Colon (tissue), 2 donors: ENCODE data around the gene SLC39A2.
"Not testable (repeated sequence)": the region's sequence is repeated elsewhere in the genome, so short reads cannot be mapped to it uniquely, and the experiment has no call there.

Source experiments
- FAIRE-seq: peaks from 2 replicates; lab custom pipeline; 2012; peaks lifted over from hg19 to GRCh38; lab: Jason Lieb, UNC
- donor health status: control.
- donor health status: control.

The SLC39A2 gene

DNA sequence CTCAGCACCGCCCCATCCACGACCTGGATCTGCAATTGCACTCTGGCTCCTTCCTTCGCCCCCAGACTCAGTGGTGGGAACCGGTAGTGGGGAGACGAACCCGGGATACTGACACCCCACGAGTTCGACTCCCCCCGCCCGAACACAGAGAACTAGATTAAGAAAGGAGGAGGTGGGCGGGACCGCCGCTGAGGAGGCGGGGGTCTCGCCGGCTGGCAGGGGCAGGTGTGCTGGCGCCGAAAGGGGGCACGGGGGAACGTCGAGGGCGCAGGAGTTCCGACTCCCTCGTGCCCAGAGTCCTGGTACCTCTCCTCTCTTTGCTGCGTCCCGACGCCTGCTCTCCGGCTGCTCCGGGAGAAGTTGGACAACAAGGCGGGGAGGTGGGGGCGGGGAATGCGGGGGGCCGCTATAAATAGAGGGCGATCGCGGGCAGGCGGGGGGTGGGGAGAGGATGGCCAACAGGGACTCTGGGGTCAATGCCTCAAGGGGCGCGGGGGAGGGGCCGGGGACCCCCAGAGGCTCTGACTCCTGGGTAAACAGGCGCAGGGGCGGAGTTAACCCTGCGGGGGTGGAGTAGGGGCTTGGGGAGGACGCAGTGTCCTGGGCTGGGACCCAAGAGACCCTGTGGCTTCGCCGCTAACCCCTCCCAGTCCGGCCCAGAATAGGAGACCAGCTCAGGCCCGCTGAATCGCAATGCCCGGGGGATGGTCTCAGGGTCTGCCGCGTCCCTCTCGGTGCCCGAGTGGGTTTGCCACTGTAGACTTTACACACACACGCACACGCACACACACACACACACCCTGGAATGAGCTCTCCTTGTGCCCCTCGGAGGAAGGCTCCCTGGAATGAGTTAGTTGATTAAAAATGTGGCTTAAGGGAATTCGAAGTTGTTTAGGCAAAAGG is 26.5 kb downstream of the SLC39A2 start:
- FAIRE-seq: no peak

DNA sequence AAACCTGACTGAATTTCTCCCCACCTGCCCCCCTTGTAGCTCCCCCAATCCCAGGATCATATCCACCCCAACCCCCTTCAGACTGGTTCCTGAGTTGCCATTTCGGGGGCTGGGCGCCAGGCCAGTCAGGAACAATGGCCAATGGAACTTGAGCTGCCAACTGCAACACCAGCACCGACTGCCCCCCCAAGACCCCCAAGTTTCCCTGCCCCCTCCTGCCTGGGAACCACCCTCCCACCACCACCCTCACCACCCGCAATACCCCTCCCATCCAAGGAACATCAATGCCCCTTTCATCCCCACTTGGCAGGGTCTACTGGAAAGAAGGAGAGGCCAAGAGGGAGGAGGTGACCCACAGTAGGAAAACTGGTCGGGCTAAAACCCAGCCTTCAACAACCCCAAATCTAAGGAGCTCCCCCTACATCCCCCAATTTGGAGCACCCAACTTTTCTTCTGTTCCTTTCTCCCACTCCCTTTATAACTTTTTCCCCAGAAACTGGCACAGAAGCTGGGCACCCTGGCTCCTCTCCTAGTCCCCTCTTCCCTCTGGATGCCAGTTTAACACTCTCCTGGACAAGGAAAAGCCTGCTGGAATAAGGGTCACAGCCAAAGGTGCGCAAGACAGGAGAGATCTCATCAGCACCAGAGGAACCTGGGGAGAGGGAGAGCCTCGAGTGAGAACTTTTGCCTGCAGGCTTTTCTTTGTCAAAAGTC is 27.3 kb downstream of the SLC39A2 start:
- FAIRE-seq: no peak

DNA sequence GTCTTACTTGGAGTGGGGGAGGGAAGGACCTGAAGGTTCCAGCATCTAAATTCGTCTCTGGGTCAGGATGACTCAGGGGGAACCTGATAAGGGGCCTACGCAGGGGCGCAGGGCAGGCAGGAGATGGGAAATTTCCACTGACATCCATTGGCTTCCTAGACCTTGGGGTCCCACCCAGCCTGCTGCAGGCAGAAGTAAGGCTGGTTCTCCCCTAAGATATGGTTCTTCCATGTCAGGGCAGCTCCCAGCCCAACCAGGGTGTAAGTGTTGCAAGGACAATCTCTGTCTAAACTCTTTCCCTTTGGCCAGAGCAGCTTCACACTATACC is 27.9 kb downstream of the SLC39A2 start:
- no peak for FAIRE-seq

DNA sequence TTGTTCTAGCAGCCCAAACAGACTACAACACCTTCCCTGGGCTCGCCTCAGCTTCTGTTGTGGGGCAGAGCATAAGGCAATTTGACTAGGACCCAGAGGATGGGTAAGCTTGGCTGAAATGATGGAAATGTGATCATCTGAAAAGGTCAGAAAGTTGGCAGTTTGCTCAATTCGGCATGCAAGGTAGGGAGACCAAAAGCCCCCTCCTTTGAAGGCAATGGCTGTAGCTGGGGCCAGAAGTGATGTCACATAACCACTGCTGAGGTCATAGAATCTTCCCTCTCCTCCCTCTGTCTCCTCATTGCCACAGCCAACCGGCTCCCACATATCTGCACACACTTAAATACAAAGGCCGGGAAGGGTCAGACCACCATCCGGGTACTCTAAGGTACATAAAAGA is 30.8 kb downstream of the SLC39A2 start, which contains the start of gene TPPP2:
Gene TPPP2, plus strand, starts transcription at position 301 of the 400 bp plus-strand sequence. CDS start 365 bp downstream, outside the sequence.
- no peak for FAIRE-seq

GRCh38 chr14:21030531-21030930 is 31.4 kb downstream of the SLC39A2 start:
- FAIRE-seq: no peak

- no peak for FAIRE-seq
These were observed 33.4 kb downstream of the SLC39A2 start for GRCh38 chr14:21032326-21033132.

GRCh38 chr14:21033133-21033698 is 34.1 kb downstream of the SLC39A2 start:
- no peak for FAIRE-seq

DNA sequence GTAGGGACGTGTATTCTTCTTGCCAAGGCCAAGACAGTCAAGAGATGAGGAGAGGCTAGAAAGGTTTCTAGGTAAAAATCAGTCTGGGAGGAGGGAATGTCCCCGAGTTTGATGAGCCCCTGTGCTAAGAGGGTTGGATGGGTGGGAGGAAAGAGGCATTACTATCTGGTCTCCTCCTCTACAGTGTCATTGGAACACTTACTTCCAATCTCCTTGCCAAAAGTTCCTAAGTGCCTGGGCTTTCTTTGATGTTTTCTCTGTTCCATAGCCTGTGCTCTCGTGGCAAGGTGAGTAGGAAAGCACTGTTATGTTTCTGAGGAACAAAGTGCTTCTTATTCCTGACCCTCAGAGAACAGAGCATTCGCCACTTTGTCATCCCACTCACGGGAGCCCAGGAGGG is 35.6 kb downstream of the SLC39A2 start, which contains the start of gene RNASE13:
Gene RNASE13, minus strand, starts transcription at position 101 of the 400 bp plus-strand sequence. CDS start 519 bp downstream, outside the sequence.
- FAIRE-seq: no peak

DNA sequence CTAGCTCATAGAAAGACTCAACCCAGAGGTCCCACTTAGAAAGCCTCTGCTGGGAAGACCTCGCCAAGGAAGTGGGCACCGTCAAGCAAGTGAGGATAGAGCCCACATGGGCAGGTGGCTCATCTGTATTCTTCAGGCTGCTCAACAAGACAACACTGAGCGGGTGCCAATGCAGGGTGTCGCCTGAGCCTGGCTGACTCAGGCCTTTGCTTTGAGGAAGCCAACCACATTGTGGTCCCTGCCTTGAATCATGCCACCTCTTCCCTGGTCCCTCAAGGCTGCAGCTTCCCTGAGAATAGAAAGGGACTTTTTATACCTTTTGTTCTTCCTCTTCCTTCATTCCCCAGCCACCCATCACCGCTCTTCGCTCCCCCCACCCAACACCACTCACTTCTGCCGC is 37.7 kb downstream of the SLC39A2 start:
- FAIRE-seq: no peak

- no peak for FAIRE-seq
These were observed 38.1 kb downstream of the SLC39A2 start for GRCh38 chr14:21037156-21037555.

- FAIRE-seq: no peak
These were observed 39.6 kb downstream of the SLC39A2 start for GRCh38 chr14:21038441-21039422.

DNA sequence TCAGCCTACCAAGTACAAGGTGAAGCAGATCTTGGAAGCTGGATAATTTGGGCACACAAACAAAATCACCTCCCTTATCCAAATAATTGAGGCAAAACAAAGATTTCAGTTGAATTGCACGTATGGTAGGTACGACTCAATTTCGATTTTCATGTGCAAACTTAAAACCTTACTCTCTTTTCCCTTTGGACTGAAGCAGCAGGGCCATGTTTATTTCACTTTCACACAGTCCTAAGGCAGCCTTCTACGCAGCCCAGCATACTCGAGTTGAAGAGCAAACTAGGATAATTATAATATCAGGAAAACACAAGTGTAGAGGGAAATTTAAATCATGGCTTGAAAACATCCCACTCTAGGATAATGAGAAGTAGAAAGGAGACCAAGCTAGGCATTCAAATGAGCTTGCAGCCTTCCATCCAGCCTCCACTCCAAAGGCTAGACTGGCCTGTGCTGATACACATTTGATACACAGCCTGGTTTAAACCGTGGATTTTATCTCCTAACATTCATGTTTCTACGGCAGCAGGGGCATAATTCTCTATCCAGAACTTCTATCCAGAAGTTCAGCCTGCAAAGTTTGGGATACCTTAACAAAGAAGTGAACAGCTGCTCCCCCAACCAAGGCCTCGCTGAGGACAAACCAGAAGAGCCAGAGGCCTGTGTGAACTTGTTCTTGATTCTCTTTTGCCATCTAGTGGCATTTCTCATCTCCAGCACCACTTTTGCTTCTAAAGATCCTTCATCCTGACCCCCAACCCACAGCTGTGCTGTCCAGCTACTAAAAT is 40.7 kb downstream of the SLC39A2 start:
- no peak for FAIRE-seq

GRCh38 chr14:21040370-21040925 is 41.4 kb downstream of the SLC39A2 start:
- no peak for FAIRE-seq

DNA sequence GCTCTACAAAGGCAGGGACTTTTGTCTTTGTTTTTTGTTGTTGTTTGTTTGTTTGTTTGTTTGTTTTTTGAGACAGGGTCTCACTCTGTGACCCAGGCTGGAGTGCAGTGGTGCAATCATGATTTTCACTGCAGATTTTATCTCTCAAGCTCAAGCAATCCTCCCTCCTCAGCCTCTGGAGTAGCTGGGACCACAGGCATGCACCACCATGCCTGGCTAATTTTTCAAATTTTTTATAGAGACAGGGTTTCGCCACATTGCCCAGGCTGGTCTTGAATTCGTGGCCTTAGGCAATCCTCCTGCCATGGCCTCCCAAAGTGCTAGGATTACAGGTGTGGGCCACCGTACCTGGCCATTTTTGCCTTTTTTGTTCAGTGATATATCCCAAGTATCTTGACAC is 41.8 kb downstream of the SLC39A2 start:
- not testable (repeated sequence) for FAIRE-seq

- FAIRE-seq: no peak
These were observed 42.8 kb downstream of the SLC39A2 start, which contains the start of gene RNASE7 for GRCh38 chr14:21041676-21042433. RNASE7 (plus strand) TSS chr14:21042362; CDS start chr14:21042993, 631 bp downstream.

- FAIRE-seq: no peak
These were observed 43.8 kb downstream of the SLC39A2 start for GRCh38 chr14:21042918-21043317.

GRCh38 chr14:21043387-21043973 is 44.4 kb downstream of the SLC39A2 start:
- FAIRE-seq: no peak

GRCh38 chr14:21043974-21044618 is 45.0 kb downstream of the SLC39A2 start:
- FAIRE-seq: no peak
